ENCODE data around the gene HERPUD1.

Gene HERPUD1

DNA sequence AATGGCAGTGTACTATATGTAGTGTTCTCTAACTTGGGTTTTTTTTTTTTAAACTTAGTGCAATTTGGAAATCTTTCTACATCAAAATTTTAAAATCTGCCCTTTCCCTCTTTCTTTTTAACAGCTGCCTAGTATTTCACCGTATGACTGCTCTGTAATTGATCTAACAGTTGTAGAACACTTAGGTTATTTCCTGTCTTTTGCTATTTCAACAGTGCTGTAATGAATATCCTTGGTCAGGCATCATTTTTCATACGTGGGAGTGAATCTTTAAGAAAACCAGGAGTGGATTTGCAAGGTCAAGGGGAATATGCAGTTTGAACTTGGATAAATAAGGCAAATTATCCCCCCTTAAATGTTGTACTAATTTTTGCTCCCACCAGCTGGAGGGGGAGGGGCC, 61.3 kb downstream of the HERPUD1 start:
- no peak for DNase-seq (ENCODE audit: low read depth)
- H3K4me3 ChIP-seq (ENCODE audit: low read depth, low read length) = no peak overlapping the region
- TF ChIP-seq CTCF (IDR thresholded peaks at IDR 0.05; ENCODE audit: low read depth, low read length, missing control alignments) = no peak

DNA sequence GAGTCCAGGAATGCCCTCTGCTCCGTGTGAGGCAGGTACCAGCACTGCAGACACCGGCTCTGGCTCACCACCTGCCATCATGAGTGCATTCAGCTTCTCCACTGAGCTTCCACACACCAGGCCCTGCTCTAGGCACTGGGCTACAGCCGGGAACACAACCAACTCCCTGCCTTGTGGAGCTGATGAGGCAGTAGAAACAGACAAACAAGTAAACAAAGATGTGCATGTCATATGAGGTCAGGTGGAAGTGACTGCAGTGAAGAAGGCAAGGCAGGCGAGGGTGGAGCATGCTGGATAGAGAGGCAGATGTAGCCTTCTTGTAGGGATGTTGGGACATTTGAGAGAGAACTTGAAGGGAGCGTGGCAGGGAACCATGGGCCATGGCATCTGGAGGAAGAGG, 62.4 kb downstream of the HERPUD1 start:
- no peak for DNase-seq (ENCODE audit: low read depth)
- H3K4me3 ChIP-seq (ENCODE audit: low read depth, low read length) = no peak overlapping the region
- no peak for TF ChIP-seq CTCF (IDR thresholded peaks at IDR 0.05; ENCODE audit: low read depth, low read length, missing control alignments)
